HG03457 (cell line): Measurements from ENCODE around the gene CHST3.
"Not testable (repeated sequence)": the region's sequence is repeated elsewhere in the genome, so short reads cannot be mapped to it uniquely, and the experiment has no call there.

Experiments
- ATAC-seq: cut with Tn5 transposase; IDR thresholded peaks from one replicate; pipeline ENCODE4 v1.9.1; 2021; ENCODE audit warnings: moderate number of reproducible peaks; ENCODE audit not compliant: unreplicated experiment

Gene CHST3

DNA sequence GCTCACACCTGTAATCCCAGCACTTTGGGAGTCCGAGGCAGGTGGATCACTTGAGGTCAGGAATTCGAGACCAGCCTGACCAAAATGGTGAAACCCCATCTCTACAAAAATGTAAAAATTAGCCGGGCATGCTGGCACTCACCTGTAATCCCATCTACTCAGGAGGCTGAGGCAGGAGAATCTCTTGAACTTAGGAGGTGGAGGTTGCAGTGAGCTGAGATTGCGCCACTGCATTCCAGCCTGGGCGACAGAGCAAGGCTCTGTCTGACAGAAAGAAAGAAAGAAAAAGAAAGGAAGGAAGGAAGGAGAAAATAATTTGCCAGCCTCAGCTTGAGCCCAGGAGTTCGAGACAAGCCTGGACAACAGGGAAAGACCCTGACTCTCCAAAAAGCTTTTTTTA lies 24.7 kb downstream of the CHST3 start:
- ATAC-seq, result not testable (repeated sequence)

- ATAC-seq, result no peak
Observed at GRCh38 chr10:71989661-71990454, 25.7 kb downstream of the CHST3 start.

DNA sequence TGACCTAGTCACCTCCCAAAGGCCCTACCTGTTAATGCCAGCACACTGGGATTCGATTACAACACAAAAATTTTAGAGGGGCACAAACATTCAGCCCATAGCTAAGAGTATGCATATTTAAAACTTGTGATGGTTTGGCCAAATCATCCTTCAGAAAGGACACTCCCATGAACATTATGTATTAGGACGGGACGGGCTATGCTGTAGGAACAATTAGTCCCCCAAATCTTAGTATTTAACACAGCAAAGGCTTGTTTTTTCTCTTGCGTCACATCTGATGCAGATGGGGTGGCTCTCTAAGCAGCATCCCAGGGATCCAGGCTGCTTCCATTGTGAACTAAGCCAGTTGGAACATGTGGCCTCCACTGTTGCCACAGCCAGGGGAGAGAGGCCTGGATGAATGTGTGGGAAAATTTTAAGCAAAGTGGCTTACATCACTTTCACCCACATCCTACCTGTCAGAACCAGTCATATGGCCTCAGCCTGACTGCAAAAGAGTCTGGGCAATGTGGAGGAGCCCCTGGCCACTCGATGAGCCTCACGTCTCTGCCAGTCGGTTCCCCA lies 26.6 kb downstream of the CHST3 start:
- no peak for ATAC-seq

DNA sequence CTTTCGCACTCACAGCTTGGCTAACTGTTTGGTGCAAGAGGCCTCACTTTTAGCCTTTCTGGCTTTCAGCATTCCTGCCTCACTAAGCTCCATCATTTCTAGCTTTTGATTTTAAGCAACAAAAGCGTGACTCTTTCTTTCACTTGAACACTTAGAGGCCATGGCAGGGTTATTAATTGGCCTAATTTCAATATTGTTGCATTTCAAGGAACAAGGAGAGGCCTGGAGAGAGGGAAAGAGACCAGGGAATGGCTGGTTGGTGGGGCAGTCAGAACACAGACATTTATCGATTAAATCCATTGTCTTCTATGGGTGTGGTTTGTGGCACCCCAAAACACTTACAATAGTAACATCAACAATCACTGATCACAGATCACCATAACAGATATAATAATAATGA lies 31.3 kb downstream of the CHST3 start:
- ATAC-seq, result no peak

GRCh38 chr10:71995887-71996575 lies 31.8 kb downstream of the CHST3 start:
- no peak for ATAC-seq

- ATAC-seq, result no peak
Observed at GRCh38 chr10:71996592-71997371, 32.6 kb downstream of the CHST3 start.

GRCh38 chr10:71998119-71998839 lies 34.1 kb downstream of the CHST3 start:
- no peak for ATAC-seq

GRCh38 chr10:71998840-71999194 lies 34.6 kb downstream of the CHST3 start:
- ATAC-seq, result no peak

GRCh38 chr10:71999360-72000072 lies 35.3 kb downstream of the CHST3 start:
- no peak for ATAC-seq

DNA sequence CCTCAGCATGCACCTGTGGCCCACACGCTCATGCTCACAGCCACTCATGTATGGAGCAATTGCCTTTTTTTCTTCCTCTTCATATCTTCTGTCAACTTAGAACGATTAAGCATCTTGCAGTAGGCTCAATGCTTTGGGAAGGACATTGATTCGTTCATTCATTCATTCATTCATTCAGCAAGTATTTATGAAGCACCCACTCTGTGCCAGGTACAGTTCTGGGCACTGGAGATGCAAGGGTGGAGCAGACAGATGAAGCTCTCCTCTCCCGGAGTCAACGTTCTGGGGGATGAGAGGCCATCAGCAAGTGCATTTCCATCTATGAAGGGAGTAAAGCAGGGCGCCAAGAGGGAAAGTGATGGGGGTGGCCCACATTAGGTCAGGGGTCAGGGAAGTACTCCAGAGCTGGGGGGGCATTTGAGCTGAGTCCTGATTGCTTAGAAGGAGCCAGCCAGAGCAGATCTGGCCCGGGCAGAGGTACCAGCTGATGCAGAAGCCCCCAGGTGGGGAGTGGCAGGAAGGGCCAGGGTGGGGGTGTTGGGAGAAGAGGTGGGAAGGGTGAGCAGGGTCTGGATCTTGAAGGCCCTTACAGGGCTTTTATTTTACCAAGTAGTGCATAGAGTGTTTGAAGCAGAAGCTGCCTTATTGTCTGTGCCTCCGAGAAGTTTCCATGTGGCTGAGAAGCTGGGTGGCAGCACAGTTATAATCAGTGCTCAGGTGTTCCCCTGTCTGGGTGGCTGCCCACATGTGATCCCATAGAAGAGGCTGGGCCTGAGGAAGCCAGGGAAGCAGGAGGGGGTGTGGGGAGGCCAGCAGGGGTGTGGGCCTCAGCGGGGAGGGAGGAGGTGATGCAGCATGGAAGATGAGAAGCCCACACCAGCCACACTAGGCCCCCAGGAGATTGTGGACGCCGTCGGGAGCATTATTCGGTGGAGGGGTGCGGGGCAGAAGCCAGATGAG lies 36.2 kb downstream of the CHST3 start:
- ATAC-seq, result no peak

DNA sequence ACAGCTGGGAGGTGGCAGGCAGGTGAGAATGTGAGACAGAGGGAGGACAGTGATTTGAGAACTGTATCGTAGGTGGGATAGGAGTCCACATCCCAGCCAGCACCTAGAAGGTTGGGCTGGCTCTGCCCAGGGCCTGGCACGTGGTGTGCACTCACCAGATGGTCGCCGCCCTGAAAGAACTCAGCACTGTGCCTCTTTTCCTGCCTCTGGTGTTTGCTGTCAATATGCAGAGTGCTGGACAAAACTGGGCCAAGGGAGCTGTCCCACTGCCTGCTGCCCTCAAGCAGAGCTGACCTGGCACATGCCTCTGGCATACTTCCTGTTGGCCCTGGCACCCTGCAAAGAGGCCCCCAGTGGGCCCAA lies 36.8 kb downstream of the CHST3 start:
- ATAC-seq, result no peak

GRCh38 chr10:72002354-72003295 lies 38.4 kb downstream of the CHST3 start:
- no peak for ATAC-seq

DNA sequence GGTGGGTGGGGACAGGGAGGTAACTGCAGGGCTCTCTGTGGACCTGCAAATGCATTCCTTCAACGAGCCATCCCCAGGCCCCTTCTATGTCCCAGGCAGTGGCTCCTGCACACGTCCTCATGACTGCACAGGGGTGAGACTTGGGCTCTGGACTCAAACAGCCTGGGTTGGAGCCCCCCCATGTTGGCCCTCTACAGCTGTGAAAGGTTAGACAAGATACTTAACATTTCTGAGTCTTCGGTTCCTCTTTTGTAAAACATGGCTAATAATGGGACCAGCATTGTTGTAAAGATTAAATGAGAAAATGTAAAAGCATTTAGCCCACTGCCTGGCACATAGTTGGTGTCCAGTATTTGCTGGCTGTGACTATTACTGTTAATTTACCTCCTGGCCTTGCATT lies 41.8 kb downstream of the CHST3 start:
- ATAC-seq, result no peak

GRCh38 chr10:72007246-72007892 lies 43.2 kb downstream of the CHST3 start:
- ATAC-seq, result no peak

- ATAC-seq, result no peak
Observed at GRCh38 chr10:72008096-72008981, 44.1 kb downstream of the CHST3 start.

GRCh38 chr10:72009051-72009424 lies 44.8 kb downstream of the CHST3 start:
- ATAC-seq, result no peak
